ENCODE measurements around the gene SYNE1.

DNA sequence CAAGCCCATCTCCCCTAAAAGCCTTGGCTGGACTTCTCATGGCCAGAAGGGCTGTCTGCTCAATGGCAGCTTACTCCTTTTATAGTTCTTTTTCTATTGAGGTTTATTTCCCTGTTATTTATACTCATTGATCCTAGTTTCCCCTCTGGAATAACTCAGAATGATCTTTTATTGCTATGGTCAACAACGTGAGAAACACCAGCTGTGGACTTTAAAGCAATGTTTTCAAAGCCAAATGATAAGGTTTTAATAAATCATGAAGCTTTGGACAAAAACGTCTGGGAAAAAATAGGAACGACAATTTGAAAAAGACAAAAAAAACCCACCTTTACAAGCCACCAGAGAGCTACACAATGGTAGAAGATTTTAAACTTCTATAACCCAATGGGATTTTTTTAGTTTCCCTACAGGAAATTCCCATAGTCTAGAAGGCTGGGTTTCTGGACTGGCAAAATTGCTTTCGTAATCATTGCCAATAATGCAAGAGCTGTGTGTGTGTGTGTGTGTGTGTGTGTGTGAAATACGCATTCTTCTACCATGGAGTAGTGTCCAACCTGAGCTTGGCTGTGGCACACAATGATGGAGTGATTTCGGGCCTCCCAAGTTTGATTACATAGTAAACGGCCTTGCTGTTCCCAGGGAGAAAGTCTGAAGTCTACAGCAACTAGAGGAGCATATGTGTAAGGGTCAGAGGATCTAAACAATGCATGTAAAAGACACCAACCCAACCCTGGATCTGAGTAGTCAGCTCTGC is 396.0 kb downstream of the SYNE1 start:
- TF ChIP-seq NR3C1 (CRISPR knock-in tag; conservative IDR thresholded peaks at IDR 0.05; ENCODE audit: low read depth) = no peak
- TF ChIP-seq, protein P1, sequence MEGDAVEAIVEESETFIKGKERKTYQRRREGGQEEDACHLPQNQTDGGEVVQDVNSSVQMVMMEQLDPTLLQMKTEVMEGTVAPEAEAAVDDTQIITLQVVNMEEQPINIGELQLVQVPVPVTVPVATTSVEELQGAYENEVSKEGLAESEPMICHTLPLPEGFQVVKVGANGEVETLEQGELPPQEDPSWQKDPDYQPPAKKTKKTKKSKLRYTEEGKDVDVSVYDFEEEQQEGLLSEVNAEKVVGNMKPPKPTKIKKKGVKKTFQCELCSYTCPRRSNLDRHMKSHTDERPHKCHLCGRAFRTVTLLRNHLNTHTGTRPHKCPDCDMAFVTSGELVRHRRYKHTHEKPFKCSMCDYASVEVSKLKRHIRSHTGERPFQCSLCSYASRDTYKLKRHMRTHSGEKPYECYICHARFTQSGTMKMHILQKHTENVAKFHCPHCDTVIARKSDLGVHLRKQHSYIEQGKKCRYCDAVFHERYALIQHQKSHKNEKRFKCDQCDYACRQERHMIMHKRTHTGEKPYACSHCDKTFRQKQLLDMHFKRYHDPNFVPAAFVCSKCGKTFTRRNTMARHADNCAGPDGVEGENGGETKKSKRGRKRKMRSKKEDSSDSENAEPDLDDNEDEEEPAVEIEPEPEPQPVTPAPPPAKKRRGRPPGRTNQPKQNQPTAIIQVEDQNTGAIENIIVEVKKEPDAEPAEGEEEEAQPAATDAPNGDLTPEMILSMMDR (IDR thresholded peaks at IDR 0.05) = no peak
- TF ChIP-seq CBFB (CRISPR knock-in tag; IDR thresholded peaks at IDR 0.05; ENCODE audit: low read depth) = no peak
- TF ChIP-seq, protein P2, sequence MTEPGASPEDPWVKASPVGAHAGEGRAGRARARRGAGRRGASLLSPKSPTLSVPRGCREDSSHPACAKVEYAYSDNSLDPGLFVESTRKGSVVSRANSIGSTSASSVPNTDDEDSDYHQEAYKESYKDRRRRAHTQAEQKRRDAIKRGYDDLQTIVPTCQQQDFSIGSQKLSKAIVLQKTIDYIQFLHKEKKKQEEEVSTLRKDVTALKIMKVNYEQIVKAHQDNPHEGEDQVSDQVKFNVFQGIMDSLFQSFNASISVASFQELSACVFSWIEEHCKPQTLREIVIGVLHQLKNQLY (CRISPR knock-in tag; IDR thresholded peaks at IDR 0.05) = no peak
- TF ChIP-seq, protein P3, sequence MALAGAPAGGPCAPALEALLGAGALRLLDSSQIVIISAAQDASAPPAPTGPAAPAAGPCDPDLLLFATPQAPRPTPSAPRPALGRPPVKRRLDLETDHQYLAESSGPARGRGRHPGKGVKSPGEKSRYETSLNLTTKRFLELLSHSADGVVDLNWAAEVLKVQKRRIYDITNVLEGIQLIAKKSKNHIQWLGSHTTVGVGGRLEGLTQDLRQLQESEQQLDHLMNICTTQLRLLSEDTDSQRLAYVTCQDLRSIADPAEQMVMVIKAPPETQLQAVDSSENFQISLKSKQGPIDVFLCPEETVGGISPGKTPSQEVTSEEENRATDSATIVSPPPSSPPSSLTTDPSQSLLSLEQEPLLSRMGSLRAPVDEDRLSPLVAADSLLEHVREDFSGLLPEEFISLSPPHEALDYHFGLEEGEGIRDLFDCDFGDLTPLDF (CRISPR knock-in tag; IDR thresholded peaks at IDR 0.05) = no peak
- no peak for TF ChIP-seq ZBTB21 (CRISPR knock-in tag; IDR thresholded peaks at IDR 0.05; ENCODE audit: borderline replicate concordance)
- no peak for TF ChIP-seq RELA (CRISPR knock-in tag; IDR thresholded peaks at IDR 0.05; ENCODE audit: borderline replicate concordance)
- no peak for TF ChIP-seq SP1 (CRISPR knock-in tag; conservative IDR thresholded peaks at IDR 0.05)
- TF ChIP-seq CREB1 (CRISPR knock-in tag; IDR thresholded peaks at IDR 0.05) = no peak
- TF ChIP-seq, protein P4, sequence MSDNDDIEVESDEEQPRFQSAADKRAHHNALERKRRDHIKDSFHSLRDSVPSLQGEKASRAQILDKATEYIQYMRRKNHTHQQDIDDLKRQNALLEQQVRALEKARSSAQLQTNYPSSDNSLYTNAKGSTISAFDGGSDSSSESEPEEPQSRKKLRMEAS (CRISPR knock-in tag; IDR thresholded peaks at IDR 0.05) = no peak
- TF ChIP-seq CREM (CRISPR knock-in tag; IDR thresholded peaks at IDR 0.05) = no peak
- TF ChIP-seq, protein P5, sequence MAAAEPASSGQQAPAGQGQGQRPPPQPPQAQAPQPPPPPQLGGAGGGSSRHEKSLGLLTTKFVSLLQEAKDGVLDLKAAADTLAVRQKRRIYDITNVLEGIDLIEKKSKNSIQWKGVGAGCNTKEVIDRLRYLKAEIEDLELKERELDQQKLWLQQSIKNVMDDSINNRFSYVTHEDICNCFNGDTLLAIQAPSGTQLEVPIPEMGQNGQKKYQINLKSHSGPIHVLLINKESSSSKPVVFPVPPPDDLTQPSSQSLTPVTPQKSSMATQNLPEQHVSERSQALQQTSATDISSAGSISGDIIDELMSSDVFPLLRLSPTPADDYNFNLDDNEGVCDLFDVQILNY (CRISPR knock-in tag; IDR thresholded peaks at IDR 0.05) = no peak
- TF ChIP-seq, protein P6, sequence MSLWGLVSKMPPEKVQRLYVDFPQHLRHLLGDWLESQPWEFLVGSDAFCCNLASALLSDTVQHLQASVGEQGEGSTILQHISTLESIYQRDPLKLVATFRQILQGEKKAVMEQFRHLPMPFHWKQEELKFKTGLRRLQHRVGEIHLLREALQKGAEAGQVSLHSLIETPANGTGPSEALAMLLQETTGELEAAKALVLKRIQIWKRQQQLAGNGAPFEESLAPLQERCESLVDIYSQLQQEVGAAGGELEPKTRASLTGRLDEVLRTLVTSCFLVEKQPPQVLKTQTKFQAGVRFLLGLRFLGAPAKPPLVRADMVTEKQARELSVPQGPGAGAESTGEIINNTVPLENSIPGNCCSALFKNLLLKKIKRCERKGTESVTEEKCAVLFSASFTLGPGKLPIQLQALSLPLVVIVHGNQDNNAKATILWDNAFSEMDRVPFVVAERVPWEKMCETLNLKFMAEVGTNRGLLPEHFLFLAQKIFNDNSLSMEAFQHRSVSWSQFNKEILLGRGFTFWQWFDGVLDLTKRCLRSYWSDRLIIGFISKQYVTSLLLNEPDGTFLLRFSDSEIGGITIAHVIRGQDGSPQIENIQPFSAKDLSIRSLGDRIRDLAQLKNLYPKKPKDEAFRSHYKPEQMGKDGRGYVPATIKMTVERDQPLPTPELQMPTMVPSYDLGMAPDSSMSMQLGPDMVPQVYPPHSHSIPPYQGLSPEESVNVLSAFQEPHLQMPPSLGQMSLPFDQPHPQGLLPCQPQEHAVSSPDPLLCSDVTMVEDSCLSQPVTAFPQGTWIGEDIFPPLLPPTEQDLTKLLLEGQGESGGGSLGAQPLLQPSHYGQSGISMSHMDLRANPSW (CRISPR knock-in tag; conservative IDR thresholded peaks at IDR 0.05; ENCODE audit: low read depth) = no peak

Data from WTC11 (cell line).